ENCODE measurements around the gene IGFBP4. TPM values are rescaled to one million over a fixed set of nuclear protein-coding genes. Genes with fewer than 3 reads are reported as not detected.

Gene IGFBP4
- total and polyA plus RNA-seq, 9 donors: 105 to 325 (median 273) TPM

DNA sequence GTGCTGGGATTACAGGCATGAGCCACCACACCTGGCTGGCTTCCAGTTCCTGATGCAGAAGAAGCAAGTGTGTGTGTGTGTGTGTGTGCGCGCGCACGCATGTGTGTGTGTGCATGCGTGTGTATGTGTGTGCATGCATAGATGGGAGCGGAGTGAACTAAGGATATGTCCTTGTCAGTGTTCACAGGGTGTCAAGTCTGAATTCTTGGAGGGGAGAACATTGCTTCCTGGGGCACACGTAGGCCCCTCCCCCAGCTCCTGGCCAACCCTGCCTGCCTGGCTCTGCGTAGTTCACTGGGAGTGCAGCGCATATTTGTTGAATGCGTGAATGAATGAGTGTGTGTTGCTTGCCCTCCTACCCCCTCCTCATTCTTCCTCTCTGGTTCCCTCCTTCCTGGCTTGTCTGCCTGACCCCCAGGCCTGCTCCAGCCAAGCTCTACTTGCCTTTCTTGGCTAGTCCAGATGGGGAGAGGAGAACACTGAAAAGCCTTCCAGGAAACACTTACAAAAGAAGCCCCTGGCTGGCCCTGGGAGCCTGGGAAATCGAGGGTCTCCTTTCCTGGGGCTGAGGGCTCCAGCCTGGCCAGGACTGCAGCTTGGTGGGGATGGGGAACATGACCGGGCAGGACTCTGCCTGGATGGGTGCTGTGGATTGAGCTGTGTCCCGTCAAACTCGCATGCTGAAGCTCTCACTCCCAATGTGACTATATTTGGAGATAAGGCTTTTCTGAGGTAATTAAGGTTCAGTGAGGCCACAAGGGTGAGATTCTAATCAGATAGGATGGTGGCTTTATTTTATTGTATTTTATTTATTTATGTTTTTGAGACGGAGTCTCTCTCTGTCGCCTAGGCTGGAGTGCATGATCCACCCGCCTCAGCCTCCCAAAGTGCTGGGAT is 27.9 kb downstream of the IGFBP4 start:
- no peaks in the 10 kb centered on the region for H3K36me3 ChIP-seq (ENCODE audit: control insufficient read depth, insufficient read depth, low read length)
- H3K27ac ChIP-seq (ENCODE audit: low read length): no peak overlapping the region
- no peak overlapping the region for H3K4me3 ChIP-seq (ENCODE audit: low read length)
- H3K9me3 ChIP-seq (replicated peaks; ENCODE audit: control insufficient read depth, low read depth, low read length): peaks cover 4% of the 10 kb centered on the region
- no peaks in the 10 kb centered on the region for H3K27me3 ChIP-seq (ENCODE audit: control insufficient read depth, insufficient read depth, low read length)
- DNase-seq: no peak
- H3K4me1 ChIP-seq (ENCODE audit: control insufficient read depth, insufficient read depth, low read length): peaks cover 17% of the 10 kb centered on the region
- 74% methylated on average over 10 of the region's 17 CpGs for WGBS (ENCODE audit: insufficient coverage)

GRCh38 chr17:40471846-40472732 is 28.8 kb downstream of the IGFBP4 start:
- no peak overlapping the region for H3K27ac ChIP-seq (ENCODE audit: low read length)
- H3K36me3 ChIP-seq (ENCODE audit: control insufficient read depth, insufficient read depth, low read length): no peaks in the 10 kb centered on the region
- peaks cover 17% of the 10 kb centered on the region for H3K4me1 ChIP-seq (ENCODE audit: control insufficient read depth, insufficient read depth, low read length)
- no peak for DNase-seq
- peaks cover 4% of the 10 kb centered on the region for H3K9me3 ChIP-seq (replicated peaks; ENCODE audit: control insufficient read depth, low read depth, low read length)
- H3K27me3 ChIP-seq (ENCODE audit: control insufficient read depth, insufficient read depth, low read length): no peaks in the 10 kb centered on the region
- no peak overlapping the region for H3K4me3 ChIP-seq (ENCODE audit: low read length)
- 89% methylated on average over 2 of the region's 6 CpGs for WGBS (ENCODE audit: insufficient coverage)

GRCh38 chr17:40472733-40473452 is 29.6 kb downstream of the IGFBP4 start:
- H3K27me3 ChIP-seq (ENCODE audit: control insufficient read depth, insufficient read depth, low read length): no peaks in the 10 kb centered on the region
- H3K27ac ChIP-seq (ENCODE audit: low read length): no peak overlapping the region
- DNase-seq: no peak
- H3K4me3 ChIP-seq (ENCODE audit: low read length): no peak overlapping the region
- 93% methylated on average over 3 of the region's 3 CpGs for WGBS (ENCODE audit: insufficient coverage)
- H3K36me3 ChIP-seq (ENCODE audit: control insufficient read depth, insufficient read depth, low read length): no peaks in the 10 kb centered on the region
- H3K9me3 ChIP-seq (replicated peaks; ENCODE audit: control insufficient read depth, low read depth, low read length): peaks cover 4% of the 10 kb centered on the region
- H3K4me1 ChIP-seq (ENCODE audit: control insufficient read depth, insufficient read depth, low read length): peaks cover 17% of the 10 kb centered on the region

GRCh38 chr17:40473573-40474365 is 30.5 kb downstream of the IGFBP4 start:
- no peak overlapping the region for H3K27ac ChIP-seq (ENCODE audit: low read length)
- peaks cover 4% of the 10 kb centered on the region for H3K9me3 ChIP-seq (replicated peaks; ENCODE audit: control insufficient read depth, low read depth, low read length)
- no peak overlapping the region for H3K4me3 ChIP-seq (ENCODE audit: low read length)
- no peaks in the 10 kb centered on the region for H3K27me3 ChIP-seq (ENCODE audit: control insufficient read depth, insufficient read depth, low read length)
- WGBS (ENCODE audit: insufficient coverage): 78% methylated on average over 15 of the region's 16 CpGs
- H3K36me3 ChIP-seq (ENCODE audit: control insufficient read depth, insufficient read depth, low read length): no peaks in the 10 kb centered on the region
- DNase-seq: no peak
- peaks cover 17% of the 10 kb centered on the region for H3K4me1 ChIP-seq (ENCODE audit: control insufficient read depth, insufficient read depth, low read length)

- DNase-seq: no peak
- H3K27ac ChIP-seq (ENCODE audit: low read length): no peak overlapping the region
Observed at GRCh38 chr17:40474419-40475002, 31.3 kb downstream of the IGFBP4 start.

DNA sequence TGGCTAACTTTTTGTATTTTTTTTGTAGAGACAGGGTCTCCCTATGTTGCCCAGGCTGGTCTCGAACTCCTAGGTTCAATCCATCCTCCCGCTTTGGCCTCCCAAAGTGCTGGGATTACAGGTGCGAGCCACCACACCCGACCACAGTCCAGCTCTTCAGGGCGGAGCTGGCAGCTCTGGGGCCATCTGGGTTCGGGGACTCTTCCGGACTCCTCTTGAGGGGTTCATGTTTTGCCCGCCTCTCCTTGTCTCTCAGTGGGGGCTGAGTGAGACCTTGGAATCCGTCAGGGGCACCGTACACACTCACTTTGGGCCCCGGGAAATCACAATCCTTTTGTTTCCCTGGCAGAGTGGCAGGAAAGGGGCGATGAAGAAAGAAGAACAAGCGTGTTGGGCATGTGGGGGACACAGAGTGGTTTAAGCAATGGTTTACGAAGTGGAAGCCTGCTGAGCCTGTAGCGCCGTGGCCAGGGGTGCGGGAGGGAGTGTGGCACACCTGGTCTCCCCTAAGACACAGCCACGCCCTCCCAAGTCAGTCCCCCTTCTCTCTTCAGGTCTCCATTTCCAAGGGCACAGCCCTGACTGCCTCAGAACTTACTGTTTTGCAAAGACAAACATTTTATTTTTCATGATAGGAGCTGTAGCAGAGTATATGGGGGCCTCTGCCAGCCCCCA is 32.1 kb downstream of the IGFBP4 start:
- H3K27ac ChIP-seq (ENCODE audit: low read length): peak overlapping the region; percentile 47
- H3K27me3 ChIP-seq (ENCODE audit: control insufficient read depth, insufficient read depth, low read length): no peaks in the 10 kb centered on the region
- no peak for DNase-seq
- H3K4me1 ChIP-seq (ENCODE audit: control insufficient read depth, insufficient read depth, low read length): peaks cover 17% of the 10 kb centered on the region
- H3K36me3 ChIP-seq (ENCODE audit: control insufficient read depth, insufficient read depth, low read length): no peaks in the 10 kb centered on the region
- H3K9me3 ChIP-seq (replicated peaks; ENCODE audit: control insufficient read depth, low read depth, low read length): peaks cover 4% of the 10 kb centered on the region
- H3K4me3 ChIP-seq (ENCODE audit: low read length): no peak overlapping the region
- WGBS (ENCODE audit: insufficient coverage): 84% methylated on average over 16 of the region's 18 CpGs

More at GRCh38 chr17:40474419-40475002, 31.3 kb downstream of the IGFBP4 start:
- Histone ChIP-seq H3K9me3 (replicated peaks; ENCODE audit: control insufficient read depth, low read depth, low read length) (peaks cover 4% of the 10 kb centered on the region), H3K36me3 (ENCODE audit: control insufficient read depth, insufficient read depth, low read length) (no peaks in the 10 kb centered on the region), H3K27me3 (ENCODE audit: control insufficient read depth, insufficient read depth, low read length) (no peaks in the 10 kb centered on the region), H3K4me1 (ENCODE audit: control insufficient read depth, insufficient read depth, low read length) (peaks cover 17% of the 10 kb centered on the region), H3K4me3 (ENCODE audit: low read length) (no peak overlapping the region)
- WGBS (ENCODE audit: insufficient coverage): 58% methylated on average over 6 of the region's 9 CpGs

- WGBS (ENCODE audit: insufficient coverage): 71% methylated on average over 1 of the region's 1 CpG
- no peaks in the 10 kb centered on the region for H3K36me3 ChIP-seq (ENCODE audit: control insufficient read depth, insufficient read depth, low read length)
- no peak overlapping the region for H3K4me3 ChIP-seq (ENCODE audit: low read length)
- H3K9me3 ChIP-seq (replicated peaks; ENCODE audit: control insufficient read depth, low read depth, low read length): no peaks in the 10 kb centered on the region
- H3K27me3 ChIP-seq (ENCODE audit: control insufficient read depth, insufficient read depth, low read length): no peaks in the 10 kb centered on the region
- peaks cover 21% of the 10 kb centered on the region for H3K4me1 ChIP-seq (ENCODE audit: control insufficient read depth, insufficient read depth, low read length)
- H3K27ac ChIP-seq (ENCODE audit: low read length): no peak overlapping the region
- DNase-seq: no peak
Observed at GRCh38 chr17:40477796-40478195, 34.5 kb downstream of the IGFBP4 start.

- H3K27ac ChIP-seq (ENCODE audit: low read length): no peak overlapping the region
- H3K27me3 ChIP-seq (ENCODE audit: control insufficient read depth, insufficient read depth, low read length): no peaks in the 10 kb centered on the region
- WGBS (ENCODE audit: insufficient coverage): 87% methylated on average over 8 of the region's 13 CpGs
- H3K4me3 ChIP-seq (ENCODE audit: low read length): no peak overlapping the region
- no peaks in the 10 kb centered on the region for H3K36me3 ChIP-seq (ENCODE audit: control insufficient read depth, insufficient read depth, low read length)
- DNase-seq: no peak
- peaks cover 21% of the 10 kb centered on the region for H3K4me1 ChIP-seq (ENCODE audit: control insufficient read depth, insufficient read depth, low read length)
- H3K9me3 ChIP-seq (replicated peaks; ENCODE audit: control insufficient read depth, low read depth, low read length): no peaks in the 10 kb centered on the region
Observed at GRCh38 chr17:40478486-40478885, 35.2 kb downstream of the IGFBP4 start.

Data from muscle of leg (tissue), 11 donors.